GM12878 (cell line): Measurements from ENCODE around the gene RALGAPB. TPM values are rescaled to one million over a fixed set of nuclear protein-coding genes. Genes with fewer than 3 reads are reported as not detected.
A peak's percentile ranks its signal among the peaks of the same experiment; 100 is the strongest.

ENCODE experiments used
- ATAC-seq: fragments of 200-7000 bp; cut with Tn5 transposase; 3 replicates; pipeline ENCODE4 v1.9.1; 2020; ENCODE audit warnings: mild to moderate bottlenecking, moderate library complexity
- BruUV-seq: library from RNA; stranded (reverse); fragments of 400-500 nt; replicated peaks from 2 replicates; lab custom pipeline; 2021; lab: Mats Ljungman, UMichigan
- CTCF ChIA-PET: fragments of 300-600 bp; sonication (Branson Sonifier 250); formaldehyde crosslinking; extraction: SDS; loops from one replicate; lab custom pipeline; 2021; ENCODE audit warnings: inconsistent platforms; lab: Yijun Ruan, JAX
- POLR2A ChIA-PET: fragments of 350-600 bp; formaldehyde crosslinking; extraction: SDS; loops from one replicate; lab custom pipeline; 2021; ENCODE audit warnings: inconsistent platforms; lab: Charles Lee
- RAD21 ChIA-PET: fragments of 300-600 bp; sonication (Branson Sonifier 250); formaldehyde crosslinking; loops from one replicate; lab custom pipeline; 2023; ENCODE audit warnings: antibody characterized with exemption; ENCODE audit not compliant: unreplicated experiment; lab: Charles Lee
- SMC1A ChIA-PET: fragments of 300-600 bp; sonication (Branson Sonifier 250); formaldehyde crosslinking; loops from one replicate; lab custom pipeline; 2023; ENCODE audit not compliant: unreplicated experiment, uncharacterized antibody; lab: Charles Lee
- DNase-seq: peaks from one replicate; pipeline ENCODE4 v3.0.0-alpha.2; 2011; ENCODE audit warnings: low read depth, low spot score
- FAIRE-seq: peaks from 3 replicates; lab custom pipeline; 2011; peaks lifted over from hg19 to GRCh38; lab: Jason Lieb, UNC
- H2AFZ ChIP-seq: 2 replicates; pipeline ENCODE4 v1.6.0; 2011; ENCODE audit warnings: low read depth, low read length, control low read depth; ENCODE audit not compliant: control insufficient read depth
- H3K27ac ChIP-seq: 2 replicates; pipeline ENCODE4 v1.5.1; 2011; ENCODE audit warnings: control low read depth; ENCODE audit not compliant: control insufficient read depth, insufficient read depth
- H3K27me3 ChIP-seq, 2 experiments: replicated peaks in 1 of 2; 2 replicates each; pipeline versions ENCODE4 v1.6.0 to v1.6.1; 2011; ENCODE audit warnings: low read length in 1 of 2; ENCODE audit not compliant: control insufficient read depth in 2 of 2, insufficient read depth in 2 of 2
- H3K36me3 ChIP-seq, 2 experiments: 2 replicates each; pipeline ENCODE4 v1.5.1; 2011; ENCODE audit warnings: low read length in 1 of 2; ENCODE audit not compliant: control insufficient read depth in 2 of 2, insufficient read depth in 2 of 2
- H3K4me1 ChIP-seq: 2 replicates; pipeline ENCODE4 v1.6.1; 2011; ENCODE audit warnings: mild to moderate bottlenecking, low read length, moderate library complexity, mixed read lengths; ENCODE audit not compliant: control insufficient read depth, insufficient read depth
- H3K4me2 ChIP-seq: 2 replicates; pipeline ENCODE4 v1.6.0; 2011; ENCODE audit warnings: control low read depth; ENCODE audit not compliant: control insufficient read depth, insufficient read depth
- H3K4me3 ChIP-seq: fragments of 200-600 bp; sonication (generic); 2 replicates; pipeline ENCODE4 v1.5.1; 2016
- H3K79me2 ChIP-seq: 2 replicates; pipeline ENCODE4 v1.6.0; 2011; ENCODE audit warnings: low read length; ENCODE audit not compliant: control insufficient read depth, insufficient read depth
- H3K9ac ChIP-seq: 2 replicates; pipeline ENCODE4 v1.8.0; 2011; ENCODE audit warnings: low read length, control low read depth, mixed read lengths; ENCODE audit not compliant: control insufficient read depth, insufficient read depth
- H3K9me3 ChIP-seq: replicated peaks from 3 replicates; pipeline ENCODE4 v1.5.1; 2011; ENCODE audit warnings: mild to moderate bottlenecking, low read length; ENCODE audit not compliant: control insufficient read depth, insufficient read depth
- H4K20me1 ChIP-seq: 2 replicates; pipeline ENCODE4 v1.6.0; 2011; ENCODE audit not compliant: control insufficient read depth, insufficient read depth
- BACH1 ChIP-seq: fragments of 450-650 bp; IDR thresholded peaks from 2 replicates; pipeline ENCODE4 v1.6.1; 2017; ENCODE audit warnings: mild to moderate bottlenecking, borderline replicate concordance
- CHD1 ChIP-seq: IDR thresholded peaks from 2 replicates; pipeline ENCODE4 v1.6.1; 2012; ENCODE audit warnings: low read depth, low read length, improper control_type of control experiment
- EP300 ChIP-seq, 2 experiments: fragments of 150-350 bp in 1 of 2; IDR thresholded peaks; 2 replicates each; pipeline ENCODE4 v1.6.1; 2011 to 2012; ENCODE audit warnings: low read depth in 2 of 2, low read length in 2 of 2, borderline replicate concordance in 1 of 2, improper control_type of control experiment in 1 of 2, inconsistent platforms in 1 of 2; ENCODE audit not compliant: control insufficient read depth in 1 of 2
- IRF4 ChIP-seq: IDR thresholded peaks from 2 replicates; pipeline ENCODE4 v1.6.1; 2011; ENCODE audit warnings: low read depth, low read length
- JUNB ChIP-seq: IDR thresholded peaks from 2 replicates; pipeline ENCODE4 v1.6.1; 2016; ENCODE audit warnings: antibody characterized with exemption, mild to moderate bottlenecking
- KLF5 ChIP-seq: fragments of 450-650 bp; IDR thresholded peaks from 2 replicates; pipeline ENCODE4 v1.6.1; 2014; ENCODE audit warnings: mild to moderate bottlenecking; ENCODE audit not compliant: partially characterized antibody
- MLLT1 ChIP-seq: fragments of 450-650 bp; IDR thresholded peaks from 2 replicates; pipeline ENCODE4 v1.6.1; 2016; ENCODE audit warnings: mild to moderate bottlenecking
- NBN ChIP-seq: fragments of 450-650 bp; IDR thresholded peaks from 2 replicates; pipeline ENCODE4 v1.6.1; 2016
- NR2F1 ChIP-seq: fragments of 450-650 bp; conservative IDR thresholded peaks from 2 replicates; pipeline ENCODE4 v1.6.1; 2017; ENCODE audit warnings: mild to moderate bottlenecking
- NRF1 ChIP-seq: conservative IDR thresholded peaks from 2 replicates; pipeline ENCODE4 v1.6.1; 2011; ENCODE audit warnings: mild to moderate bottlenecking, low read depth, low read length, improper control_type of control experiment
- RAD21 ChIP-seq: IDR thresholded peaks from 2 replicates; pipeline ENCODE4 v1.6.1; 2011; ENCODE audit warnings: mild to moderate bottlenecking, low read depth, low read length, moderate library complexity; ENCODE audit not compliant: insufficient read depth
- SIN3A ChIP-seq: IDR thresholded peaks from 2 replicates; pipeline ENCODE4 v1.6.1; 2012; ENCODE audit warnings: low read depth, low read length, improper control_type of control experiment
- SREBF1 ChIP-seq: IDR thresholded peaks from 2 replicates; pipeline ENCODE4 v1.6.1; 2012; ENCODE audit warnings: mild to moderate bottlenecking, low read length
- SUZ12 ChIP-seq: fragments of 200-600 bp; sonication (generic); IDR thresholded peaks from one replicate; pipeline ENCODE4 v1.6.1; 2018; ENCODE audit warnings: antibody characterized with exemption, mild to moderate bottlenecking; ENCODE audit not compliant: unreplicated experiment
- TAF1 ChIP-seq: IDR thresholded peaks from 2 replicates; pipeline ENCODE4 v1.6.1; 2011; ENCODE audit warnings: mild to moderate bottlenecking, low read depth, low read length, borderline replicate concordance
- ZNF207 ChIP-seq: fragments of 450-650 bp; IDR thresholded peaks from 2 replicates; pipeline ENCODE4 v1.6.1; 2014; ENCODE audit warnings: antibody characterized with exemption, mild to moderate bottlenecking, borderline replicate concordance
- WGBS: methylation state at CpG from one replicate; pipeline ENCODE4 v1.1.6; 2016; ENCODE audit warnings: low lambda C conversion rate; ENCODE audit not compliant: insufficient replicate concordance, insufficient coverage; ENCODE audit errors: missing lambda C conversion rate; 5-methylcytosine and 5-hydroxymethylcytosine counted together
- in situ Hi-C: fragments of 300-500 bp; cut with MboI; formaldehyde crosslinking; loops from 9 replicates; pipeline ENCODE4 v1.14.3; 2018; ENCODE audit warnings: mixed read lengths
- intact Hi-C: fragments of 100-400 bp; cut with micrococcal nuclease; formaldehyde crosslinking; loops from one replicate; pipeline ENCODE4 v1.14.2; 2022; ENCODE audit not compliant: unreplicated experiment
- polyA plus RNA-seq, 11 experiments: library from polyadenylated mRNA; depleted of rRNA in 4 of 11; unstranded in 6 of 11; stranded (reverse) in 5 of 11; fragments of >200 nt; fragmentation: Nextera tagmentation in 4 of 11; fragmentation: Illumina TruSeq in 1 of 11; extraction: Ambion mirVana in 4 of 11; extraction: Trizol in 1 of 11; gene quantifications; 1 replicate in 1 of 11; 2 replicates in 10 of 11; pipeline versions ENCODE4 v1.2.1 to v1.2.3, GENCODE V29; 2011 to 2016; ENCODE audit warnings: inconsistent platforms in 2 of 11, missing spikeins in 2 of 11, low read depth in 1 of 11
- total RNA-seq, 4 experiments: library from RNA; depleted of rRNA in 3 of 4; stranded (reverse); fragments of >200 nt in 3 of 4; fragmentation: Illumina TruSeq in 1 of 4; extraction: Trizol in 1 of 4; gene quantifications; 2 replicates each; pipeline versions ENCODE4 v1.2.1 to v1.2.3, GENCODE V29; 2013 to 2021

RALGAPB gene
- total and polyA plus RNA-seq, 10 of the 15 experiments (the other 5 are each of a cell fraction or from before 2014, with no cell fraction given), result 3.7 to 23.2 (median 15.5) TPM

GRCh38 chr20:38471245-38471644 lies 1.4 kb upstream of the RALGAPB start:
- Histone ChIP-seq H3K9me3 (no peaks in the 10 kb centered on the region), H3K27me3 (no peaks in the 10 kb centered on the region), H3K4me3 (no peak overlapping the region), H4K20me1 (no peaks in the 10 kb centered on the region), H3K79me2 (peaks cover 33% of the 10 kb centered on the region), H3K4me1 (peaks cover 4% of the 10 kb centered on the region; the same call in 1 of the 2 replicates), H3K36me3 (no peaks in the 10 kb centered on the region), H3K27ac (no peak overlapping the region), H3K9ac (no peak overlapping the region), H2AFZ (no peak overlapping the region), H3K4me2 (no peak overlapping the region)
- RAD21 ChIA-PET, result no interaction called here
- SMC1A ChIA-PET, result interaction anchor here (0.9 kb wide), 1 partner anchor 23 kb away, joined by 3 read pairs; no protein-coding TSS in a partner anchor
- no peak for DNase-seq
- TF ChIP-seq SIN3A, result no peak
- TF ChIP-seq RAD21, result no peak
- no peak for TF ChIP-seq SREBF1
- TF ChIP-seq CHD1, result no peak
- TF ChIP-seq TAF1, result no peak
- no peak for FAIRE-seq
- in situ Hi-C loops, result no loop called here
- intact Hi-C loops, result no loop called here
- CTCF ChIA-PET, result interaction anchor here (0.5 to 4.3 kb wide), 2 partner anchors 37 to 305 kb away, joined by 3 to 32 read pairs; partner anchors contain the start of gene SNHG17
- no TSS peak for BruUV-seq
- POLR2A ChIA-PET, result interaction anchor here (0.6 kb wide), 1 partner anchor 458 kb away, joined by 4 read pairs; no protein-coding TSS in a partner anchor
- 100% methylated on average over 1 of the region's 1 CpG for WGBS
- no peak for ATAC-seq

- FAIRE-seq, result no peak
- Histone ChIP-seq H3K27ac (peak overlapping the region; percentile 42; the same call in 1 of the 2 replicates), H3K36me3 (no peaks in the 10 kb centered on the region), H3K4me3 (peak overlapping the region; percentile 64), H3K4me1 (peaks cover 4% of the 10 kb centered on the region; the same call in 1 of the 2 replicates), H3K27me3 (no peaks in the 10 kb centered on the region), H3K9ac (peak overlapping the region; percentile 78), H3K79me2 (peaks cover 35% of the 10 kb centered on the region), H3K9me3 (no peaks in the 10 kb centered on the region), H4K20me1 (no peaks in the 10 kb centered on the region), H3K4me2 (peak overlapping the region; percentile 97), H2AFZ (peak overlapping the region; percentile 99)
- RAD21 ChIA-PET, result interaction anchor here (1.6 to 1.7 kb wide), 3 partner anchors 19 to 37 kb away, joined by 6 to 11 read pairs (median 9); partner anchors contain the start of gene SNHG17
- ATAC-seq, result peak; percentile 13
- POLR2A ChIA-PET, result interaction anchor here (0.7 to 1.7 kb wide), 4 partner anchors 24 to 778 kb away, joined by 3 to 9 read pairs (median 4); partner anchors contain the start of gene CTNNBL1
- TSS peak; percentile 94 for BruUV-seq
- CTCF ChIA-PET, result interaction anchor here (0.6 to 4.3 kb wide), 10 partner anchors 11 to 279 kb away, joined by 3 to 32 read pairs (median 8); partner anchors contain the start of gene SNHG17
- 28% methylated on average over 12 of the region's 12 CpGs for WGBS
- SMC1A ChIA-PET, result interaction anchor here (1.0 to 2.1 kb wide), 7 partner anchors 12 to 333 kb away, joined by 3 to 11 read pairs (median 5); partner anchors contain the start of gene SNHG17
- DNase-seq, result no peak
- in situ Hi-C loops (no loop called here), intact Hi-C loops (loop anchor here (2.0 kb wide), 1 partner anchor 25 kb away; no protein-coding TSS in a partner anchor)
- TF ChIP-seq EP300 (IDR thresholded peaks at IDR 0.05; ENCODE audit: borderline replicate concordance in 1 of 2, control insufficient read depth in 1 of 2, low read depth in 2 of 2, low read length in 2 of 2), result no peak
- TF ChIP-seq NBN, result 0 out of 2 replicates have a peak, but pooled peaks have one; percentile 66
- TF ChIP-seq JUNB, result no peak
- TF ChIP-seq NRF1, result no peak
- no peak for TF ChIP-seq KLF5
- 0 out of 2 replicates have a peak, but pooled peaks have one; percentile 49 for TF ChIP-seq MLLT1
- TF ChIP-seq SUZ12, result no peak
- TF ChIP-seq BACH1, result no peak
- no peak for TF ChIP-seq ZNF207
- TF ChIP-seq SIN3A, result no peak
- TF ChIP-seq IRF4, result no peak
- no peak for TF ChIP-seq NR2F1
Observed at GRCh38 chr20:38471987-38472512, 593 bp upstream of the RALGAPB start.
